Activated CD8-positive, alpha-beta T cell treated with anti-CD3 and anti-CD28 coated beads for 36 hours (primary cell): Measurements from ENCODE around the gene PPP1R9A. TPM values are rescaled to one million over a fixed set of nuclear protein-coding genes. Genes with fewer than 3 reads are reported as not detected.

Experiments
- ATAC-seq: fragments of 200-7000 bp; cut with Tn5 transposase; one replicate; pipeline ENCODE4 v1.10.0; 2021; ENCODE audit warnings: mild to moderate bottlenecking, moderate library complexity
- CTCF ChIA-PET: fragments of 350-600 bp; sonication (Branson Sonifier 250); formaldehyde crosslinking; loops from one replicate; lab custom pipeline; 2021; ENCODE audit warnings: antibody characterized with exemption; lab: Charles Lee
- POLR2A ChIA-PET: fragments of 350-600 bp; sonication (Branson Sonifier 250); formaldehyde crosslinking; loops from one replicate; lab custom pipeline; 2021; ENCODE audit warnings: antibody characterized with exemption; lab: Charles Lee
- DNase-seq: peaks from one replicate; pipeline ENCODE4 v3.0.0-alpha.2; 2020
- H3K27ac Mint-ChIP-seq: one replicate; pipeline ENCODE4 v1.8.0; 2021; ENCODE audit warnings: mild to moderate bottlenecking, mixed read lengths
- H3K27me3 Mint-ChIP-seq: one replicate; pipeline ENCODE4 v1.8.0; 2021; ENCODE audit warnings: mixed read lengths
- H3K36me3 Mint-ChIP-seq: one replicate; pipeline ENCODE4 v1.8.0; 2021; ENCODE audit warnings: low read depth, mixed read lengths
- H3K4me1 Mint-ChIP-seq: one replicate; pipeline ENCODE4 v1.8.0; 2021; ENCODE audit warnings: low read depth, mixed read lengths
- H3K4me3 Mint-ChIP-seq: one replicate; pipeline ENCODE4 v1.8.0; 2021; ENCODE audit warnings: mild to moderate bottlenecking, moderate library complexity, mixed read lengths
- H3K9me3 Mint-ChIP-seq: one replicate; pipeline ENCODE4 v1.8.0; 2021; ENCODE audit warnings: mixed read lengths
- CTCF ChIP-seq: fragments of 200-600 bp; IDR thresholded peaks from one replicate; pipeline ENCODE4 v1.8.0; 2022; ENCODE audit warnings: antibody characterized with exemption, mild to moderate bottlenecking
- intact Hi-C: fragments of 100-400 bp; cut with micrococcal nuclease; formaldehyde crosslinking; loops from one replicate; pipeline ENCODE4 v1.10.0; 2022
- total RNA-seq, 2 experiments: library from RNA; stranded (reverse); gene quantifications; one replicate each; pipeline ENCODE4 v1.2.3, GENCODE V29; 2021

PPP1R9A gene
- total RNA-seq, 2 experiments from 2014 or later, result 0.05 to 0.13 TPM

- peaks cover 1% of the 10 kb centered on the region for H3K27me3 Mint-ChIP-seq
- no peaks in the 10 kb centered on the region for H3K36me3 Mint-ChIP-seq
- no peak for TF ChIP-seq CTCF
- H3K4me3 Mint-ChIP-seq, result no peak overlapping the region
- intact Hi-C loops, result no loop called here
- DNase-seq (no peak), ATAC-seq (no peak)
- no peaks in the 10 kb centered on the region for H3K4me1 Mint-ChIP-seq
- H3K9me3 Mint-ChIP-seq, result no peaks in the 10 kb centered on the region
- POLR2A ChIA-PET, result no interaction called here
- CTCF ChIA-PET, result no interaction called here
- no peak overlapping the region for H3K27ac Mint-ChIP-seq
Observed at GRCh38 chr7:94890216-94890615, 17.2 kb upstream of the PPP1R9A start.

- H3K27ac Mint-ChIP-seq, result no peak overlapping the region
- no peak for TF ChIP-seq CTCF
- no peaks in the 10 kb centered on the region for H3K27me3 Mint-ChIP-seq
- CTCF ChIA-PET, result no interaction called here
- H3K9me3 Mint-ChIP-seq, result no peaks in the 10 kb centered on the region
- no peak for DNase-seq
- no peaks in the 10 kb centered on the region for H3K4me1 Mint-ChIP-seq
- POLR2A ChIA-PET, result no interaction called here
- no peak overlapping the region for H3K4me3 Mint-ChIP-seq
- intact Hi-C loops, result no loop called here
- H3K36me3 Mint-ChIP-seq, result no peaks in the 10 kb centered on the region
- ATAC-seq, result no peak
Observed at GRCh38 chr7:94893661-94894060, 13.7 kb upstream of the PPP1R9A start.

GRCh38 chr7:94897541-94897940 is 9.9 kb upstream of the PPP1R9A start:
- H3K27ac Mint-ChIP-seq, result no peak overlapping the region
- intact Hi-C loops, result no loop called here
- no peaks in the 10 kb centered on the region for H3K4me1 Mint-ChIP-seq
- DNase-seq (no peak), ATAC-seq (no peak)
- H3K9me3 Mint-ChIP-seq, result no peaks in the 10 kb centered on the region
- no peaks in the 10 kb centered on the region for H3K27me3 Mint-ChIP-seq
- CTCF ChIA-PET, result no interaction called here
- POLR2A ChIA-PET, result no interaction called here
- no peaks in the 10 kb centered on the region for H3K36me3 Mint-ChIP-seq
- TF ChIP-seq CTCF, result no peak
- no peak overlapping the region for H3K4me3 Mint-ChIP-seq

GRCh38 chr7:94898340-94898739 is 9.1 kb upstream of the PPP1R9A start:
- intact Hi-C loops, result no loop called here
- DNase-seq (no peak), ATAC-seq (no peak)
- Mint-ChIP-seq H3K27me3 (no peaks in the 10 kb centered on the region), H3K27ac (no peak overlapping the region), H3K4me1 (no peaks in the 10 kb centered on the region), H3K9me3 (no peaks in the 10 kb centered on the region), H3K4me3 (no peak overlapping the region), H3K36me3 (no peaks in the 10 kb centered on the region)
- CTCF ChIA-PET, result no interaction called here
- POLR2A ChIA-PET, result no interaction called here
- no peak for TF ChIP-seq CTCF

- TF ChIP-seq CTCF, result no peak
- ATAC-seq (no peak), DNase-seq (no peak)
- Mint-ChIP-seq H3K27ac (no peak overlapping the region), H3K27me3 (peaks cover 9% of the 10 kb centered on the region), H3K4me1 (no peaks in the 10 kb centered on the region), H3K4me3 (no peak overlapping the region), H3K9me3 (no peaks in the 10 kb centered on the region), H3K36me3 (no peaks in the 10 kb centered on the region)
- ChIA-PET CTCF (interaction anchor here (1.1 kb wide), 1 partner anchor 610 kb away, joined by 3 read pairs; no protein-coding TSS in a partner anchor), POLR2A (no interaction called here)
- intact Hi-C loops, result no loop called here
Observed at GRCh38 chr7:94901981-94902380, 5.4 kb upstream of the PPP1R9A start.
